ENCODE data around the gene ENOX1. TPM values are rescaled to one million over a fixed set of nuclear protein-coding genes. Genes with fewer than 3 reads are reported as not detected.

ENOX1 gene
- polyA plus RNA-seq, 1 donor (not counting 4 experiments of a cell fraction or from before 2014, with no cell fraction given) = 1.1 TPM

- Histone ChIP-seq H3K4me2 (ENCODE audit: control insufficient read depth, extremely low read depth, insufficient read depth, low read depth, low read length) (no peak overlapping the region), H3K36me3 (ENCODE audit: control insufficient read depth in 2 of 2, extremely low read depth in 1 of 2, insufficient read depth in 2 of 2, low read length in 2 of 2) (no peaks in the 10 kb centered on the region), H3K9ac (ENCODE audit: control insufficient read depth, extremely low read depth, insufficient read depth, low read length) (no peak overlapping the region), H4K20me1 (ENCODE audit: control insufficient read depth, extremely low read depth, insufficient read depth, low read length) (no peaks in the 10 kb centered on the region), H3K9me1 (ENCODE audit: control insufficient read depth, extremely low read depth, insufficient read depth, low read length) (no peaks in the 10 kb centered on the region), H3K27me3 (ENCODE audit: control insufficient read depth, extremely low read depth, insufficient read depth, low read length) (no peaks in the 10 kb centered on the region), H3K27ac (ENCODE audit: control insufficient read depth, insufficient read depth, low read length) (no peak overlapping the region), H3K9me3 (ENCODE audit: control insufficient read depth, low read depth, low read length) (no peaks in the 10 kb centered on the region), H3K79me2 (ENCODE audit: control insufficient read depth, insufficient read depth, low read length) (no peaks in the 10 kb centered on the region), H3K4me3 (ENCODE audit: control insufficient read depth in 2 of 3, extremely low read depth in 1 of 3, insufficient read depth in 2 of 3, low read depth in 1 of 3, low read length in 3 of 3) (no peak overlapping the region), H2AFZ (ENCODE audit: control insufficient read depth, low read length) (no peak overlapping the region), H3K4me1 (ENCODE audit: control insufficient read depth, extremely low read depth, insufficient read depth, low read length) (no peaks in the 10 kb centered on the region)
- dilution Hi-C loops (cut with MboI; ENCODE audit: extremely low pct_ligation_motif_present, low sequenced_read_pairs) = no loop called here
- DNase-seq (ENCODE audit: low read depth, low spot score) (no peak), FAIRE-seq (no peak)
- TF ChIP-seq CTCF (optimal IDR thresholded peaks at IDR 0.05 in 1 of 3, IDR thresholded peaks at IDR 0.05 in 1 of 3, conservative IDR thresholded peaks at IDR 0.05 in 1 of 3; ENCODE audit: extremely low read depth in 1 of 3, insufficient read depth in 2 of 3, low read length in 3 of 3) (no peak), EZH2 (IDR thresholded peaks at IDR 0.05; ENCODE audit: low read length) (no peak)
These were observed 110.5 kb downstream of the ENOX1 start for GRCh38 chr13:43676320-43676719.

- H3K79me2 ChIP-seq (ENCODE audit: control insufficient read depth, insufficient read depth, low read length) = no peaks in the 10 kb centered on the region
- FAIRE-seq (no peak), DNase-seq (ENCODE audit: low read depth, low spot score) (no peak)
- no peak overlapping the region for H3K27ac ChIP-seq (ENCODE audit: control insufficient read depth, insufficient read depth, low read length)
- no peak overlapping the region for H3K9ac ChIP-seq (ENCODE audit: control insufficient read depth, extremely low read depth, insufficient read depth, low read length)
- H3K9me1 ChIP-seq (ENCODE audit: control insufficient read depth, extremely low read depth, insufficient read depth, low read length) = no peaks in the 10 kb centered on the region
- no peaks in the 10 kb centered on the region for H3K9me3 ChIP-seq (ENCODE audit: control insufficient read depth, low read depth, low read length)
- no peak overlapping the region for H2AFZ ChIP-seq (ENCODE audit: control insufficient read depth, low read length)
- H4K20me1 ChIP-seq (ENCODE audit: control insufficient read depth, extremely low read depth, insufficient read depth, low read length) = no peaks in the 10 kb centered on the region
- no peaks in the 10 kb centered on the region for H3K27me3 ChIP-seq (ENCODE audit: control insufficient read depth, extremely low read depth, insufficient read depth, low read length)
- H3K4me2 ChIP-seq (ENCODE audit: control insufficient read depth, extremely low read depth, insufficient read depth, low read depth, low read length) = no peak overlapping the region
- H3K36me3 ChIP-seq (ENCODE audit: control insufficient read depth in 2 of 2, extremely low read depth in 1 of 2, insufficient read depth in 2 of 2, low read length in 2 of 2) = no peaks in the 10 kb centered on the region
- no peak for TF ChIP-seq CTCF (optimal IDR thresholded peaks at IDR 0.05 in 1 of 3, IDR thresholded peaks at IDR 0.05 in 1 of 3, conservative IDR thresholded peaks at IDR 0.05 in 1 of 3; ENCODE audit: extremely low read depth in 1 of 3, insufficient read depth in 2 of 3, low read length in 3 of 3)
- no peak for TF ChIP-seq EZH2 (IDR thresholded peaks at IDR 0.05; ENCODE audit: low read length)
- no peak overlapping the region for H3K4me3 ChIP-seq (ENCODE audit: control insufficient read depth in 2 of 3, extremely low read depth in 1 of 3, insufficient read depth in 2 of 3, low read depth in 1 of 3, low read length in 3 of 3)
- no peaks in the 10 kb centered on the region for H3K4me1 ChIP-seq (ENCODE audit: control insufficient read depth, extremely low read depth, insufficient read depth, low read length)
- dilution Hi-C loops (cut with MboI; ENCODE audit: extremely low pct_ligation_motif_present, low sequenced_read_pairs) = no loop called here
These were observed 111.2 kb downstream of the ENOX1 start for GRCh38 chr13:43675577-43675976.

Measured in keratinocyte (primary cell).